Activated T-helper 2 cell treated with anti-CD3 and anti-CD28 coated beads, Interferon-gamma antibody, Interleukin-2, Interleukin-4, amounts not matched to agents 10 μg/mL and 5 μg/mL and 100 μg/mL, durations not matched to agents 14 hours and 24 hours and 36 hours (primary cell): ENCODE results near the gene WDR31. TPM values are rescaled to one million over a fixed set of nuclear protein-coding genes. Genes with fewer than 3 reads are reported as not detected.
"Not testable (repeated sequence)": the region's sequence is repeated elsewhere in the genome, so short reads cannot be mapped to it uniquely, and the experiment has no call there.

ENCODE experiments used
- DNase-seq: peaks from one replicate; pipeline ENCODE4 v3.0.0; 2021; ENCODE audit warnings: low spot score
- H3K27ac Mint-ChIP-seq: one replicate; pipeline ENCODE4 v1.8.0; 2021; ENCODE audit warnings: mixed read lengths
- H3K27me3 Mint-ChIP-seq: one replicate; pipeline ENCODE4 v1.8.0; 2021; ENCODE audit warnings: low read depth, mixed read lengths
- H3K36me3 Mint-ChIP-seq: one replicate; pipeline ENCODE4 v1.8.0; 2021; ENCODE audit warnings: low read depth, mixed read lengths
- H3K4me1 Mint-ChIP-seq: one replicate; pipeline ENCODE4 v1.8.0; 2021; ENCODE audit warnings: low read depth, mixed read lengths
- H3K4me3 Mint-ChIP-seq: one replicate; pipeline ENCODE4 v1.8.0; 2021; ENCODE audit warnings: low read depth, mild to moderate bottlenecking, moderate library complexity, mixed read lengths
- H3K9me3 Mint-ChIP-seq: one replicate; pipeline ENCODE4 v1.8.0; 2021; ENCODE audit warnings: mixed read lengths
- intact Hi-C: fragments of 100-400 bp; cut with micrococcal nuclease; formaldehyde crosslinking; loops from one replicate; pipeline ENCODE4 v1.15.1; 2023
- total RNA-seq: library from RNA; stranded (reverse); gene quantifications from 2 replicates; pipeline ENCODE4 v1.2.3, GENCODE V29; 2022

Gene WDR31
- 1.9 and 2.1 TPM in 2 replicates for total RNA-seq

- Mint-ChIP-seq H3K27me3 (no peaks in the 10 kb centered on the region), H3K27ac (peak within 1 kb of the TSS; percentile 56), H3K4me1 (peaks cover 37% of the 10 kb centered on the region), H3K36me3 (no peaks in the 10 kb centered on the region), H3K9me3 (no peaks in the 10 kb centered on the region), H3K4me3 (peak within 1 kb of the TSS; percentile 86)
- peak; percentile 75 for DNase-seq
- intact Hi-C loops = loop anchor here (1.0 to 2.0 kb wide), 5 partner anchors 11 to 71 kb away; partner anchors contain the start of genes ALAD, C9orf43, CDC26 and HDHD3
Observed at GRCh38 chr9:113340011-113340699, at the start of gene WDR31. TSS of gene WDR31 (minus strand) at chr9:113340275. CDS start at chr9:113332022, 8,253 bp downstream.

- no peaks in the 10 kb centered on the region for H3K9me3 Mint-ChIP-seq
- no peaks in the 10 kb centered on the region for H3K4me1 Mint-ChIP-seq
- H3K27ac Mint-ChIP-seq = no peak overlapping the region
- intact Hi-C loops = no loop called here
- peaks cover 37% of the 10 kb centered on the region for H3K36me3 Mint-ChIP-seq
- H3K27me3 Mint-ChIP-seq = no peaks in the 10 kb centered on the region
- DNase-seq = no peak
- no peak overlapping the region for H3K4me3 Mint-ChIP-seq
Observed at GRCh38 chr9:113389451-113389850, 49.4 kb upstream of the WDR31 start.

DNA sequence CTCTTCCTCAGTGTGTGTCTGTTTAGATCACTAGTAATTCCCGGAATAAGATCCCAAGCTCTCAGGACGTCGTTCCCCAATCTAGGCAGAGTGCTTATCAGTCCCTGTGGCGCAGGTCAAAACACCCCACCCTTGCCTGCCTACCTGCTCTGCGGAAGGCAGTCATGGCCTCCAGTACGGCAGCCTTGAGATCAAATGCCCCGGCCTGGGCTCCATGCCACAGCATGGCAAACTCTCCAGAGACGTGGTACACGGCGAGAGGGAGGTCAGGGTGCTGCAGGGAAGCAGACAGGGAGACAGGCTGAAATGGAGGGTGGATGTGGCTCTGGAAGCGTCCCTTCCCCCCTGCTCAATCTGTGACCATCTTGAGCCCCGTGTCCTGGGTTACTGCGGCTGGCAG, 48.8 kb upstream of the WDR31 start:
- Mint-ChIP-seq H3K4me3 (no peak overlapping the region), H3K36me3 (peaks cover 37% of the 10 kb centered on the region), H3K27ac (no peak overlapping the region), H3K4me1 (no peaks in the 10 kb centered on the region), H3K9me3 (no peaks in the 10 kb centered on the region), H3K27me3 (no peaks in the 10 kb centered on the region)
- DNase-seq = no peak
- intact Hi-C loops = no loop called here

GRCh38 chr9:113387560-113388230, 47.6 kb upstream of the WDR31 start:
- no peak for DNase-seq
- Mint-ChIP-seq H3K27ac (no peak overlapping the region), H3K9me3 (no peaks in the 10 kb centered on the region), H3K27me3 (no peaks in the 10 kb centered on the region), H3K36me3 (peaks cover 37% of the 10 kb centered on the region), H3K4me1 (no peaks in the 10 kb centered on the region), H3K4me3 (no peak overlapping the region)
- intact Hi-C loops = no loop called here

DNA sequence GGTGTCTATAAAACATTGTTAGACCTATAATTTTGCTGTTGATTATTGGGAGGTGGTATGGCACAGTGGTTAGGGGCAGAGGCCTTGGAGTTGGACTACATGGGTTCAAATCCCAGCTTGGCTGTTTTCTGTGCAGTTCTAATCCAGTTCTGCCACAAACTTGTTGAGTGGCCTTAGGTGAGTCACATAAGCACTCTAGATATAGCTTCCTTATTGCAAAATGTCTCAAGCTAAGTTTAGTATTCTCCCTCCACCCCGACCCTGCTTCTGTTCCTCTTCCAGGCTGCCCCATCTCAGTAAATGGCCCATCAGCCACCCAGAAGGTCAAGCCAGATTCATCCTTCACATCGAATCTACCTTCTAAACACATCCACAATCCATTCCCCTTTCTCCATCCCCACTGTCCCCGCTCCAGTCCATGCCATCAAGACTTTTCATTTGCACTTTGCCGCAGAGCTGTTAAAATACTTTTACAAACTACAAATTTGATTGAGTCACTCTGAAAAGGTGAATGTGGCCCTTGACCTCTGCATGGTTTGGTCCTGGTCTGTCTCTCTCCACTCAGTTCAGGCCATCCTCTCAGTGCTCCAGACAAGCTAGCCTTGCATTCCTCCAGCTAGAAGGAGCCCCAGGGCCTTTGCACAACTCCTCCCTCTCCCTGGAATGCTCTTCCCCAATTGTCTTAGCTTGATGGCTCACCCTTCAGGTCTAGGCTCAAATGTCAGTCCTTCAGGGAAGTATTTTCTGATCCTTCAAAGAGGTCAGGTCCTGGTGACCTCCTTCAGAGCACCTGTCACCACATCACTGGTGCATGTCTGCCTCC, 46.7 kb upstream of the WDR31 start:
- intact Hi-C loops = no loop called here
- DNase-seq = no peak
- H3K4me1 Mint-ChIP-seq = no peaks in the 10 kb centered on the region
- no peaks in the 10 kb centered on the region for H3K9me3 Mint-ChIP-seq
- H3K4me3 Mint-ChIP-seq = no peak overlapping the region
- H3K27ac Mint-ChIP-seq = no peak overlapping the region
- H3K36me3 Mint-ChIP-seq = peaks cover 33% of the 10 kb centered on the region
- no peaks in the 10 kb centered on the region for H3K27me3 Mint-ChIP-seq

DNA sequence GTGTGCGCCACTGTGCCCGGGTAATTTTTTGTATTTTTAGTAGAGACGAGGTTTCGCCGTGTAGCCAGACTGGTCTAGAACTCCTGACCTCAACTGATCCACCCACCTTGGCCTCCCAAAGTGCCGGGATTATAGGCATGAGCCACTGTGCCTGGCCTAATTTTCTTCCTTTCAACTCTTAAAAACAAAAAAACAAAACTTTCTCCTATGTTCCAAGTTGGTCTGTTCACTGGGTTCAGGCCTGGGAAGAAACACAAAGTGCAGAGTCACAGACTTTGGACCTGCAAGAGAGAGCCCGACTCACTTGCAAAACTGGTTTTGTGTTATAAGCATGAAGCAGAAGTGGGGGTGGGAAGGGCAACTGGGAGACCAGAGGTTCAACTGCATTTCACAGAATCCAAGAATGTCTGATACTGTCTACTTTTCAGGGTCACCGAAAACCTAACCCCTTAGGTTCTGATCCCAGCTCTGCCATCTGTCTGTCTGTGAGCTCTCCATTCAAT, 41.9 kb upstream of the WDR31 start:
- Mint-ChIP-seq H3K27me3 (no peaks in the 10 kb centered on the region), H3K36me3 (peaks cover 10% of the 10 kb centered on the region), H3K4me1 (no peaks in the 10 kb centered on the region), H3K9me3 (no peaks in the 10 kb centered on the region), H3K27ac (no peak overlapping the region), H3K4me3 (no peak overlapping the region)
- no peak for DNase-seq
- intact Hi-C loops = no loop called here

DNA sequence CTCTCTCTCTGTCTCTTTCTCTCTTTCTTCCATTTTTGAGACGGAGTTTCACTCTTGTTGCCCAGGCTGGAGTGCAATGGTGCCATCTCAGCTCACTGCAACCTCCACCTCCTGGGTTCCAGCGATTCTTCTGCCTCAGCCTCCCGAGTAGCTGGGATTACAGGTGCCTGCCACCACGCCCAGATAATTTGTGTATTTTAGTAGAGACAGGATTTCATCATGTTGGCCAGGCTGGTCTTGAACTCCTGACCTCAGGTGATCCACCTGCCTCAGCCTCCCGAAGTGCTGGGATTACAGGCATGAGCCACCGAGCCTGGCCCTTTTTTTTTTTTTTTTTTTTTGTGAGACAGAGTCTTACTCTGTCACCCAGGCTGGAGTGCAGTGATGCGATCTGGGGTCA, 41.4 kb upstream of the WDR31 start:
- not testable (repeated sequence) for H3K27ac Mint-ChIP-seq, DNase-seq, H3K36me3 Mint-ChIP-seq

DNA sequence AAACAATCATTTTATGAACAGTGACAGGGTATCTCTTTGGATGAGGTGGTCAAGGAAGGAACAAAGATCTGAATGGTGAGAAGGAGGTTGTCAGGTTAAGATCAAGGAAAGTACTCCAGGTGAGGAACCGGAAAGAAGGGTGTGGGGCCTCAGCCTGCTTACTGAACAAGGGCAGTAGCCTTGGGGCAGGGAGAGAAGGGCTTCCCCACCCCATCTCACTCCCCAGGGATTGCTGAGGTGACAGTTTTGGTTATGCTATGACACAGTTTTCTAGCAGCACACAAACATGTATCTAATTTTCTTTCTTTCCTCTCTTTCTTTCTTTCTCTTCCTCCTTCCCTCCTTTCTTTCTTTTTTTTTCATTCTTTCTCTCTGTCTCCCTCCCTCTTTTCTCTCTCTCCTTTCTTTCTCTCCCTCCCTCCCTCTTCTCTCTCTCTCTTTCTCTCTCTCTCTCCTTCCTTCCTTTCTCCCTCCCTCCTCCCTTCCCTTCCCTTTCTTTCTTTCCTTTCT, 40.8 kb upstream of the WDR31 start:
- H3K27ac Mint-ChIP-seq = no peak overlapping the region
- H3K4me1 Mint-ChIP-seq = no peaks in the 10 kb centered on the region
- peaks cover 3% of the 10 kb centered on the region for H3K36me3 Mint-ChIP-seq
- H3K27me3 Mint-ChIP-seq = no peaks in the 10 kb centered on the region
- intact Hi-C loops = no loop called here
- no peak for DNase-seq
- no peaks in the 10 kb centered on the region for H3K9me3 Mint-ChIP-seq
- no peak overlapping the region for H3K4me3 Mint-ChIP-seq

More for the DNA sequence above, 41.4 kb upstream of the WDR31 start:
- H3K27me3 Mint-ChIP-seq, H3K9me3 Mint-ChIP-seq, intact Hi-C loops, H3K4me1 Mint-ChIP-seq, H3K4me3 Mint-ChIP-seq: not testable (repeated sequence)

DNA sequence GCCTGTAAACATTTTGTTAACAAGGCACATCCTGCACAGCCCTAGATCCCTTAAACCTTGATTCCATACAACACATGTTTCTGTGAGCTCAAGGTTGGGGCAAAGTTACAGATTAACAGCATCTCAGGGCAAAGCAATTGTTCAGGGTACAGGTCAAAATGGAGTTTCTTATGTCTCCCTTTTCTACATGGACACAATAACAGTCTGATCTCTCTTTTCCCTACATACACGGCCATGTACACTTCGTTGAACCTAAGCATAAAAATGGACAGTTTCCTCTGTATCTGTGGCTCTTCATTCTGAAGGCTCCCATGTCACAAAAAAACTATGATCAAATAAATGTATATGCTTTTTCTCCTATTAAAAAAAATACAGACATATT, 39.7 kb upstream of the WDR31 start:
- DNase-seq, H3K4me1 Mint-ChIP-seq, H3K4me3 Mint-ChIP-seq, intact Hi-C loops, H3K36me3 Mint-ChIP-seq, H3K27me3 Mint-ChIP-seq, H3K27ac Mint-ChIP-seq, H3K9me3 Mint-ChIP-seq: not testable (repeated sequence)

DNA sequence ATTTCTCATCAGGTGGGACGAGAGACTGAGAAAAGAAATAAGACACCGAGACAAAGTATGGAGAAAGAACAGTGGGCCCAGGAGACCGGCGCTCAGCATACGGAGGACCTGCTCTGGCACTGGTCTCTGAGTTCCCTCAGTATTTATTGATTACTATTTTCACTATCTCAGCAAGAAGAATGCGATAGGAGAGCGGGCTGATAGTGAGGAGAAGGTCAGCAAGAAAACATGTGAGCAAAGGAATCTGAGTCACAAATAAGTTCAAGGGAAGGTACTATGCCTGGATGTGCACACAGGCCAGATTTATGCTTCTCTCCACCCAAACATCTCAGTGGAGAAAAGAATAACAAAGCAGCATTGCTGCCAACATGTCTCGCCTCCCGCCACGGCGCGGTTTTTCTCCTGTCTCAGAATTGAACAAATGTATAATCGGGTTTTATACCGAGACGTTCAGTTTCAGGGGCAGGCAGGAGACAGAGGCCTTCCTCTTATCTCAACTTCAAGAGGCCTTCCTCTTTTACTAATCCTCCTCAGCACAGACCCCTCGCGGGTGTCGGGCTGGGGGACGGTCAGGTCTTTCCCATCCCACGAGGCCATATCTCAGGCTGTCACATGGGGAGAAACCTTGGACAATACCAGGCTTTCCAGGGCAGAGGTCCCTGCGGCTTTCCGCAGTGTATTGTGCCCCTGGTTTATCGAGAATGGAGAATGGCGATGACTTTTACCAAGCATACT, 39.2 kb upstream of the WDR31 start:
- H3K9me3 Mint-ChIP-seq, H3K4me3 Mint-ChIP-seq, DNase-seq, H3K4me1 Mint-ChIP-seq, H3K27me3 Mint-ChIP-seq, intact Hi-C loops, H3K27ac Mint-ChIP-seq: not testable (repeated sequence)
- H3K36me3 Mint-ChIP-seq = peaks cover 15% of the 10 kb centered on the region

DNA sequence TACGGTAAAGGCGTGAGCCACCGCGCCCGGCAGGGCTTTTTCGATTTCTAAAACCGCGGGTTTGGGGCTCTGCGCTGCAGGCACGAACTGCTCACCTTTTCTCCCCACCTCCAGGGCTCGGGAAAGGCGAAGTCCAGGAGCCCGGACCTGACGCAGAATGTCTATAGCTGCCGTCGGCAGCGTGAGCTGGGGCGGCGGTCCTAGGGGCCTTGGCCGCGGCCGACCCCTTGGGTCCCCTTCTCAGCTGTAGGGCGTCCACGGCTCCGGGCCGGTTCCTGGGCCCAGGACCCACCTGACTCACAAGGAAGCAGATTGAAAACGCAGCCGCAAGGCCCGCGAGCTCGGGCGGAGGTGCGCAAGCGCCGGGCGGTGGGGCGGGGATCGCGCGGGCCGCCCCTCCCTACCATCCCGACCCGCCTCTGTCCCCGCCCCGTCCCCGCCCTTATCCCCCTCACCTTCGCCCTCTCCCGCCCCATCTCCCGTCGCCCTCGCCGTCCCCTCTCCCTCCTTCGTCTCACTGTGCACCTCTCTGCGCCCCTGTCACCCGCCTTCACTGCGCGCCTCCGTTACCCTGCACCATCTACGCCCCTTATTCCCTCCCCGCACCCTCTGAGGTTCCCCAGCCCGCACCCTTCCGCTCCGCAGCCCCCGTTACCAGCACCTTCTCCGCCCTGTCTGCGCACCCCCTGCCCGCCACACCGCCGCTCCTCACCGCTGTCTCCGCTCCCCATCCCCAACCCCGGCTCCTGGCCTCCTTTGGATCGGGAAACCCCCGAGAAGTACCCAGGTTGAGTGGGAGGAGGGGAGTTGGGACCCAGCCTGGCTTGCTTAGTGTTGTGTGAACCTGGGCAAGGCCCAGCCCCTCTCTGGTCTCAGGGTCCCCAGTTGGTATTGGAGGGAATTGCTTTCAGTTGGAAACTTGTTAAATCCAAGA, 36.8 kb upstream of the WDR31 start, which contains the start of gene HDHD3:
Gene HDHD3 (minus strand): TSS at position 353 of the 934 bp plus-strand sequence. CDS start 2,632 bp downstream, outside the sequence.
- H3K27me3 Mint-ChIP-seq = no peaks in the 10 kb centered on the region
- intact Hi-C loops = loop anchor here (1.0 to 2.0 kb wide), 6 partner anchors 24 to 102 kb away; partner anchors contain the start of genes ALAD, C9orf43, CDC26 and POLE3

More for the DNA sequence above, 36.8 kb upstream of the WDR31 start, which contains the start of gene HDHD3:
- DNase-seq = peak; percentile 78
- peak within 1 kb of the TSS; percentile 85 for H3K4me3 Mint-ChIP-seq
- peaks cover 24% of the 10 kb centered on the region for H3K36me3 Mint-ChIP-seq
- peak within 1 kb of the TSS; percentile 65 for H3K27ac Mint-ChIP-seq
- peaks cover 9% of the 10 kb centered on the region for H3K4me1 Mint-ChIP-seq
- no peaks in the 10 kb centered on the region for H3K9me3 Mint-ChIP-seq
